Measurements from ENCODE around the gene NR1H2. TPM values are rescaled to one million over a fixed set of nuclear protein-coding genes. Genes with fewer than 3 reads are reported as not detected.

Gene NR1H2
- total RNA-seq, 1 experiment from 2014 or later: 40.3 TPM

- H3K4me2 ChIP-seq (ENCODE audit: low read length): no peak overlapping the region
- no peak overlapping the region for H2AFZ ChIP-seq (ENCODE audit: low read depth, low read length, poor library complexity, severe bottlenecking)
- intact Hi-C loops (cut with micrococcal nuclease): no loop called here
- no peak overlapping the region for H3K9ac ChIP-seq (ENCODE audit: low read length)
- no peaks in the 10 kb centered on the region for H3K9me3 ChIP-seq (ENCODE audit: control insufficient read depth in 1 of 2, insufficient read depth in 1 of 2, low read depth in 1 of 2, low read length in 2 of 2)
- BruUV-seq (replicated peaks): no TSS peak
- H3K27me3 ChIP-seq (ENCODE audit: insufficient read depth, low read length): no peaks in the 10 kb centered on the region
- ChIA-PET RAD21 (ENCODE audit: low non-redundant PET in 1 of 2, low total read pairs in 2 of 2, uncharacterized antibody in 2 of 2, unreplicated experiment in 2 of 2) (no interaction called here), POLR2A (no interaction called here), CTCF (no interaction called here)
- H3K27ac ChIP-seq (ENCODE audit: low read depth, low read length): no peak overlapping the region
- TF ChIP-seq EZH2phosphoT487 (IDR thresholded peaks at IDR 0.05; ENCODE audit: borderline replicate concordance): no peak
- TF ChIP-seq SIN3A (IDR thresholded peaks at IDR 0.05; ENCODE audit: low read depth): no peak
- TF ChIP-seq CEBPB (IDR thresholded peaks at IDR 0.05; ENCODE audit: low read depth): no peak
- no peak for TF ChIP-seq CTCF (IDR thresholded peaks at IDR 0.05 in 2 of 3, conservative IDR thresholded peaks at IDR 0.05 in 1 of 3; ENCODE audit: borderline replicate concordance in 1 of 3, insufficient read depth in 1 of 3, low read depth in 2 of 3, low read length in 2 of 3)
- no peak for TF ChIP-seq ZNF274 (IDR thresholded peaks at IDR 0.05; ENCODE audit: low read depth, low read length)
- no peak for TF ChIP-seq SP1 (IDR thresholded peaks at IDR 0.05; ENCODE audit: low read depth)
- no peak for TF ChIP-seq POLR2AphosphoS5 (IDR thresholded peaks at IDR 0.05; ENCODE audit: low read depth, low read length)
- TF ChIP-seq EGR1 (IDR thresholded peaks at IDR 0.05; ENCODE audit: low read depth): no peak
- no peak for TF ChIP-seq REST (IDR thresholded peaks at IDR 0.05; ENCODE audit: low read depth)
- no peak for TF ChIP-seq RAD21 (IDR thresholded peaks at IDR 0.05; ENCODE audit: low read depth)
- no peak for TF ChIP-seq TCF7L2 (IDR thresholded peaks at IDR 0.05; ENCODE audit: borderline replicate concordance, extremely low read depth, insufficient read depth, insufficient read length)
- TF ChIP-seq FOSL1 (IDR thresholded peaks at IDR 0.05; ENCODE audit: low read depth): no peak
- TF ChIP-seq YY1 (IDR thresholded peaks at IDR 0.05; ENCODE audit: extremely low read depth, insufficient replicate concordance, low read depth, low read length): no peak
- no peak for TF ChIP-seq SRF (IDR thresholded peaks at IDR 0.05; ENCODE audit: low read depth)
- TF ChIP-seq POLR2A (IDR thresholded peaks at IDR 0.05; ENCODE audit: borderline replicate concordance, extremely low read depth, insufficient read depth, insufficient read length): no peak
- peaks cover 11 to 16% of the 10 kb centered on the region in 2 experiments; a peak in 3 of 4 replicates for H3K4me1 ChIP-seq (ENCODE audit: control insufficient read depth in 1 of 2, insufficient read depth in 2 of 2, low read length in 2 of 2)
- DNase-seq (ENCODE audit: low read depth, low spot score) (no peak), ATAC-seq (no peak)
- H3K4me3 ChIP-seq (replicated peaks in 1 of 2; ENCODE audit: low read depth in 1 of 2, low read length in 2 of 2): no peak overlapping the region
- peaks cover 8 to 17% of the 10 kb centered on the region in 2 experiments; a peak in 2 of 4 replicates for H3K36me3 ChIP-seq (ENCODE audit: control insufficient read depth in 1 of 2, insufficient read depth in 2 of 2, low read length in 2 of 2)
- H3K79me2 ChIP-seq (ENCODE audit: insufficient read depth, low read length): peaks cover 67% of the 10 kb centered on the region
- H4K20me1 ChIP-seq (ENCODE audit: insufficient read depth): no peaks in the 10 kb centered on the region
- no peaks in the 10 kb centered on the region for H3K9me2 ChIP-seq (ENCODE audit: insufficient read depth)
Measured at GRCh38 chr19:50387176-50387867, 11.1 kb downstream of the NR1H2 start.
